Activated CD4-positive, alpha-beta T cell treated with anti-CD3 and anti-CD28 coated beads, Interleukin-2, amount 50 U/mL, for 4 hours (primary cell): ENCODE results near the gene EXOC3L4.
"Not testable (repeated sequence)": the region's sequence is repeated elsewhere in the genome, so short reads cannot be mapped to it uniquely, and the experiment has no call there.

ENCODE experiments used
- DNase-seq, 2 experiments: peaks; one replicate each; pipeline ENCODE4 v3.0.0-alpha.2; 2020

The EXOC3L4 gene

DNA sequence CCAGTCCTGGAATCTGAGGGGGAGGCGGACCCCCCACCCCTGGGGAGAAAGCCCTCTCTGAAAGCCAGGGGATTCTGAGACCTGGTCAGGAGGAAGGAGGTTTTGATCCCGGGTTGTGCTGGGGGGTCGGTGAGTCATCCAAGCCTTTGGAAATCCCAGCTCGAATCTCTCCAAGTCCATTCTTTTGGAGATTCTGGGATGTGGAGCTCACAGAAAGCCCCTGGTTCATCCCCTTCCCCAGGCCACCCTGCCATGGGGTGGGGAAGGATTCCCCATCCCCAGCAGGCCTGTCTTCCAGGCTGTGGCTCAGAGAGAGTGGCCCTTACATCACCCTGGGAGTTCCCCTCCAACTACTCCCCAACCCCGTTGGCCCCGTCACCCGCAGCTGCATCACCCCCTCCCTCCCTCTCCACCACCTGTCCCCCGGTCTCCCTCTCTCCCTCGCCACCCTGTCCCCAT is 14.3 kb downstream of the EXOC3L4 start:
- DNase-seq: peak in 1 of 2 experiments; percentile 12

DNA sequence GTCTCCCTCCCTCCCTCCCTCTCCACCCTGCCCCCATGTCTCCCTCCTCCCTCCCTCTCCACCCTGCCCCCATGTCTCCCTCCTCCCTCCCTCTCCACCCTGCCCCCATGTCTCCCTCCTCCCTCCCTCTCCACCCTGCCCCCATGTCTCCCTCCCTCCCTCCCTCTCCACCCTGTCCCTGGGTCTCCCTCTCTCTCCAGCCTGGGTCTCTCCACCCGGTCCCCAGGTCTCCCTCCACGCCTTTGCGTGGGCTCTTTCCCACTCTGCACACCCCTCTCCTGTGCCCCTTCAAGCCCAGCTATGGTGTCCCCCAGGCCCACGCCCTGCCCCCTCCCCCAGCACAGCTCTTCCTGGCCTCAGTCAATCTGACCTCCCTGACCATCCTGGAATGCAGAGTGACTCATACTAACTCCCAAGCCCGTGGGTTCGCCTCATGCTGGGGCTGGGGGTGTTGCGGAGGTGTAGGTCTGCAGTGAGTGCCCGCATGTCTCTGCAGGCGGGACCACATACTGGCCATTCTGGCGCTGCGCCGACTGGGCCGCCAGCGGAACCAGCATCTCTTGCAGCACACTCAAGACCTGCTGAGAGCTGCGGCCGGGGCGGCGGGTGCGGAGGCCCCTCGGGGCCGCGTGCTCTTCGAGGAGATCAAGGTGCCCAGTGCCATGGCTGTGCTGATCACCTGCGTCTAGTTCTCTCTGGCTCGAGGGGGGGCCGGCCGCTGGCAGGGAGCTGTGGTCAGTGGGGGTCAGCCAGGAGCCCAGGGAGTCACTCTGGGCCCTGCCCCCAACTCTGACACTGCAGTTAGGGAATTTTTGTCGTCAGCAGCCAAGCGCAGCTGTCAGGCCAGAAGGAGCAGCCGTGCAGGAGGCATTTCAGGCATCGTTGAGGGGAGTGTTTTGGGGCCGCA is 15.3 kb downstream of the EXOC3L4 start:
- no peak for DNase-seq

DNA sequence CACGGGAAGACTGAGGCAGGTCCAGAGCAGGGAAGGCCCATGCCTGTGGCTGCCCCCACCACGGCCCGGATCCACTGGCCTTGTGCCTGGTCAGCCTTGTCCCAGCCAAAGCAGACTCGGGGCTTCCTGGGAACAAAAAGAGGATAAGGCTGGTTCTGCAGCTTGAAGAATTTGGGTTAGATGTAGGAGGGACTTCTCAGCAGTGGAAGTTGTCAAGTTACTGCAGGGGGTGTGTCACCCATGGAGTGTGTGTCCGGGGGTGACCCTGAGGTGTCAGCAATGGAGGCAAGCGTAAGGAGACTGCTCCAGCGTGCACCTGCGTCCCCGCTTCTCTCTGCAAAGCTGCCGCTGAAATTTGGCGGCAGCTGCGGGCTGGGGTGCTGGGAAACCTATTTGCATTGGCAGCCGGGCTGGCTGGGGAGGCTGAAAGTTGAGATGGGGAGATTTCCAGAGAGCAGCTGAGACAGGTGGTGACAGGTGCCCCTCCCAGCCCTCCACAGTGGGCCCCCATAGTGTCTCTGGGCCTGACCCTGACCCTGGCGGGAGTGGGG is 16.2 kb downstream of the EXOC3L4 start:
- DNase-seq: no peak

DNA sequence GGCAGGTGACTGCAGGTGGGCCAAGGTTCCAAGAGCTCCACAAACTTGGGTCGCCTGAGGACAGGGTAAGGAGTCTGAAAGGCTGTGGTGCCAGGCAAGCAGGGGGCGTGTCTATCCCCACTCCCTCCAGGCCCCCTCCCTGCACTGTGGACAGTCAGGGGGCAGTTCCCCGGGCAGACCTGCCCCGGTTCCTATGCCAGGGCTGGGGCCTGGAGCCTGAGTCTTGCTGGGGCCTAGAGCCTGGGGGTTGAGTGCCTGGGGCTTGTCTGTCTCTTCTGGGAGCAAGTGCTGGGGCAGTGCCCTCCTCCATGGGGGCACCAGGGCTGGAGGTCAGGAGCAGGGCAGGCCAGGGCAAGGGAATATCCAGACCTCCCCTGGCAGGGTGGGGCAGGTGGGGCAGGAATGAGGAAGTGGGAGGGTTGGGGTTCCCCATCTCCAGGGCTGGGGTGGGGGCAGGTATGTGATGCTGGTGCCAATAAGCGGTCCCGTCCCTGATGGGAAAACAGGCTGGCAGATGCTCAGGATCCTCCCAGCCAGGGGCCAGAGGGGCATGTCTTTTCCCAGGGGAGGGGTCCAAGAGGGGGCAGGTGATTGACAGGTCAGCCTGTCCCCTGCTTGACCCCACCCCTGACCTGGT is 16.8 kb downstream of the EXOC3L4 start:
- no peak for DNase-seq

DNA sequence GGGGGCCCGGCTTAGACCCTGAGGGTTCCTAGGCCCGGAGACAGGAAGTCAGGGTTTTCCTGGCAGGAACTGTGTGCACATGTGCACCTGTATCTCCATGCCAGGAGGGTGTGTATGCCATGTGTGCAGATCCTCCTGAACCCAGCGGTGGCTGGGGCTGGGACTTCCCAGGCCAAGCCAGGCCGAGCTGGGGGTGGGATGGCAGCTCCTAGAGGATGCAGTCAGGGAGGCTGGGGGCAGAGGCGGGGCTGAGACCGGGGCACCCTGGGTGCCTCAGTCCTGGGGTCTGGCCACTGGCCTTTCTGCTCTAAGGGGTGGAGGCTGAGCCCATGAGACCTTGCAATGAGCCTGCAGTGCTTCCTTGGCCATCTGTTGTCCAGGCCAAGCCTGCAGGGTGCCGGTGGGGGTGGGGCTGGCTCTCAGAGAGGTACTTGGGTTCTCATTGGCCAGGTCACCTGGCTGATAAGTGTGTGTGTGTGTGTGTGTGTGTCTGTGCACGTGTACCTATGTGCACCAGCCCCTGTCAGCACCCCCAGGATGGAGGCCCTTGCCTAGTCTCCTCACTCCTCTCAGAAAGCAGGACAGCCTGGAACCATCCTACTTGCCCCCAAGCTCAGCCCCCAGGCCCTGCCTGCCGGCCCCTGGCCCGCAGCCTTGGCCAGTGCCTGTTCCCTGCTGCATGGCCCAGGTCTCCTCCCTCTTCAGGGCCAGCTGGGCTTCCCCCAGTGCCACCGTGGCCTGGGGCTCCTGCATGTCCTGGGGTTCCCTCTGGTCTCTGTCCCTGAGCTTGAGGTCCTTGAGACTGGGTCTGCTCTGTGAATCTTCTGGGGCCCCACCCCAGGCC is 18.1 kb downstream of the EXOC3L4 start:
- DNase-seq: no peak

DNA sequence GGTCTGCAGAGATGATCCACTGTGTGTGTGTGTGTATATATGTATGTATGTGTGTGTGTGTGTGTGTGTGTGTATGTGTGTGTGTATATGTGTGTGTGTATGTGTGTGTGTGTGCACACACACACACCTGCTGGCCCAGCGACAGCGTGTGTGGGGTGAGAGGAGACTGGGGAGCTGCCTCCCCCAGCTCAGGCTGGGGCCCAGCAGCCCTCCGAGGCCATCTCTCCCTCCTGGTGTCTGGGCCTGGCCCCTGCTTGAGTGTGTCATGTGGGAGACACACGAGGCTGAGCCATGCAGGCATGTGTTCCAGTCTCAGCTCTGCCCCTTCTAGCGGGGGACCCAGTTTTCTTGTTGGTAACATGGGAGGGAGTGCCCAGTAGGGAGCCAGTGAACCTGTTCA is 18.8 kb downstream of the EXOC3L4 start:
- DNase-seq: no peak

DNA sequence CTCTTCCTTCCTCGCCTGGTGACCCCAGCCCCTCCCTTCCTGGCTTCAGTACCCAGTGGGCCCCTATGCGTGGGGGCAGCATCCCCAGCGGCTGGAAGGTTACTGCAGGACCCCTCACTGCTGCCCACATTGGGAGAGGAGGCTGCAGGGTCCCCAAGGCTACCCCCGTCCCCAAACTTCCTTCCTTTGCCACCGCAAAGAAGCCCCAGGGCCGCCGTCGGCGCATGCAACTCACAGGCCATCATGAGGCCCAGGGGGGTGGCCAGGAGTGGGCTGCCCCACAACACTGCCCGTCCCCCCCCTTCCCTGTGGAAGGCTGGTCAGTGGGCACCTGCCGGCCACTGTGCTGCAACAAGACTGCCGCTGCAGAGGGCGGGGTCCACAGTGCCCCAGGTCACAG is 19.2 kb downstream of the EXOC3L4 start:
- no peak for DNase-seq

GRCh38 chr14:103115086-103115679 is 20.7 kb downstream of the EXOC3L4 start:
- DNase-seq: not testable (repeated sequence)

- DNase-seq: no peak
Measured at GRCh38 chr14:103115845-103116572, 21.5 kb downstream of the EXOC3L4 start.

DNA sequence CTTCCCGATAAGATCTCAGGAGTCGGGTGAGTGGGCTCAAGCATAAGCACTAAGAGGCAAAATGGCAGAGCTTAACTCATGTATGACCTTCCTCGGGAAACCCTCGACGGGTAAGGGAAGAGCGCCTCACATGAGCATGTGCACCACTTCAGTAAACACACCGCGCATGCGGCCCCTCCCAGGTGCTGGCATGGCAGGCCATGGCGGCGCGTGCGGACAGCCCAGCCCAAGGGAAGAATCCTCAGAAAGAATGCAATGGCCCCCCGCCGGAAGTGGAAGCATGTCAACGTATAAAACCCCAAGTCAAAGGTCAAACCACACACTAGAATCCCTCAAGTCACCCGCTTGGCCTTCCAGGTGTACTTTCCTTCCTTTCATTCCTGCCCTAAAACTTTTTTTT is 22.1 kb downstream of the EXOC3L4 start:
- no peak for DNase-seq

DNA sequence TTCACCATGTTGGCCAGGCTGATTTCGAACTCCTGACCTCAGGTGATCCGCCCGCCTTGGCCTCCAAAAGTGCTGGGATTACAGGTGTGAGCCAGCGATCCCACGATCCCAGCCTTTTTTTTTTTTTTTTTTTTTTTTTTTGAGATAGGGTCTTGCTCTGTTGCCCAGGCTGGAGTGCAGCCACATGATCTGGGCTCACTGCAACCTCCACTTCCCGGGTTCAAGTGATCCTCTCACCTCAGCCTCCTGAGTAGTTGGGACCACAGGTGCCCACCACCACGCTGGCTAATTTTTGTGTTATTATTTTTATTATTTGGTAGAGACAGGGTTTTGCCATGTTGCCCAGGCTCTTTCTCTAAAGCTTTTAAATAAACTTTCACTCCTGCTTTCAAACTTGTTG is 23.0 kb downstream of the EXOC3L4 start:
- not testable (repeated sequence) for DNase-seq

- no peak for DNase-seq
Measured at GRCh38 chr14:103118018-103118662, 23.6 kb downstream of the EXOC3L4 start.

- DNase-seq: no peak
Measured at GRCh38 chr14:103118663-103119404, 24.3 kb downstream of the EXOC3L4 start.

GRCh38 chr14:103119527-103119926 is 25.0 kb downstream of the EXOC3L4 start:
- DNase-seq: not testable (repeated sequence)

- no peak for DNase-seq
Measured at GRCh38 chr14:103121121-103121845, 26.8 kb downstream of the EXOC3L4 start.

DNA sequence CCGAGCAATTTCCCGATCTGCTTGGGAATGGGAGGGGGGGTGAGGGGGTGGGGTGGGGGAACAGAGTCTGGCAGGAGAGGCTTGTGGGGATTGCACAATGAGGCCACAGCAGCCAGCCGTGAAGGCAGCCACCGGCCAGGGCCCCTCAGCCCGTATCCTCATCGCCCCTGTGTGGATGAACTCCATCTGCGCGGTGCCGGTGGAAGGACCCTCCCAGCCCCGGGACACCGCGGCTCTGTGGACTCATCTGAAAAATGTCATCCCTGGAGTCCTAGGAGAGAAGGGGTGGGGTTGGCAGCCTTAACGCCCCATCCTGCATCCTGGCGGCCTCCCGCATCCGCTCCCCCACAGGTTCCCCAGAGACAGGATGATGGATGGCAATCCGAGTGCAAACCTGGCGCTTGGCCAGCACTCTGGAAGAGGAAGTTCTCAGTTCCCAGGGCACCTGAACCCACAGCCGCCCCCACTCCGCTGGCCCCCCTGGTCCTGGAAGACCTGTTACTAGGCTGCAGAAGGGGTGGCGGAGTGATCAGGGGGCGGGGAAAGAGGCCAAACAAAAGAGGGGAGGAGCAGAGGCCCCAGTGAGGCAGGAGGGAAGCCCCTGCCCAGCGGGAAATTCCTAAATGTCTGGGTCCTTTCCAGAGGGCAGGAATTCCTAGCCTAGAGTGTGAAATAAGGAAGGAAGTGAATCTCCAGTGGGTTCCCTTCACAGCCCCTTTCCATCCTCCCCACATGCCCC is 27.5 kb downstream of the EXOC3L4 start:
- no peak for DNase-seq

DNA sequence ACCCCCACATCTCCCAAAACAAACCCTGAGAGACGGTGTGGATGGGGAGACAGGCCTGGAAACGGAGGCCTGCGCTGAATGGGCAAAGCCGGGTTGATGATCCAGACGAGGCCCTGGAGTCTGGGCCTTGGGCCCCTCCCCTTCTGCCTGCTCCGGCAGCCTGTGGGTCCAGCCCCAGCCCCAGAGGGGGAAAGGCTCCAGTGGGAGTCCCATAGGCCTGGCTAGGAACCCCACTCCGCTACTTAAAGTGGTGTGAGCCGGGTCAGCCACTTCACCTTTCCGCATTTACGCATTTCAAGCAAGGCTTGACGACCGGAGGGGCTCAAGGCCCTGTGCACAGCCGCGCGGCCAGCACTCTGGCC is 28.0 kb downstream of the EXOC3L4 start:
- no peak for DNase-seq

GRCh38 chr14:103122947-103123633 is 28.6 kb downstream of the EXOC3L4 start, which contains the start of gene TNFAIP2:
TSS of gene TNFAIP2 (plus strand) at chr14:103123461. CDS start at chr14:103126458, 2,997 bp downstream.
- no peak for DNase-seq
